ENCODE data around the gene KREMEN1.

KREMEN1 gene

GRCh38 chr22:29207562-29208501, 135.0 kb downstream of the KREMEN1 start:
- no peak for DNase-seq (ENCODE audit: low read depth in 2 of 2)

- DNase-seq (ENCODE audit: low read depth in 2 of 2) = no peak
Observed at GRCh38 chr22:29208502-29208862, 135.6 kb downstream of the KREMEN1 start.

- no peak for DNase-seq (ENCODE audit: low read depth in 2 of 2)
Observed at GRCh38 chr22:29208879-29209623, 136.2 kb downstream of the KREMEN1 start.

- DNase-seq (ENCODE audit: low read depth in 2 of 2) = no peak
Observed at GRCh38 chr22:29209624-29209929, 136.7 kb downstream of the KREMEN1 start.

GRCh38 chr22:29211066-29211465, 138.2 kb downstream of the KREMEN1 start:
- no peak for DNase-seq (ENCODE audit: low read depth in 2 of 2)

GRCh38 chr22:29211466-29211865, 138.6 kb downstream of the KREMEN1 start:
- no peak for DNase-seq (ENCODE audit: low read depth in 2 of 2)

GRCh38 chr22:29212743-29213142, 139.9 kb downstream of the KREMEN1 start:
- no peak for DNase-seq (ENCODE audit: low read depth in 2 of 2)

GRCh38 chr22:29213493-29213892, 140.7 kb downstream of the KREMEN1 start:
- DNase-seq (ENCODE audit: low read depth in 2 of 2) = no peak

GRCh38 chr22:29214232-29214631, 141.4 kb downstream of the KREMEN1 start:
- DNase-seq (ENCODE audit: low read depth in 2 of 2) = no peak

- DNase-seq (ENCODE audit: low read depth in 2 of 2) = no peak
Observed at GRCh38 chr22:29215012-29215860, 142.4 kb downstream of the KREMEN1 start.

GRCh38 chr22:29216011-29216872, 143.4 kb downstream of the KREMEN1 start:
- no peak for DNase-seq (ENCODE audit: low read depth in 2 of 2)

GRCh38 chr22:29216873-29217666, 144.2 kb downstream of the KREMEN1 start:
- no peak for DNase-seq (ENCODE audit: low read depth in 2 of 2)

Measured in stimulated activated CD8-positive, alpha-beta memory T cell treated with anti-CD3 and anti-CD28 coated beads, Interleukin-7, amount 100 ng/mL, for 4 hours (primary cell).